Measurements from ENCODE around the gene CHPF.

The CHPF gene

GRCh38 chr2:219552382-219553167 lies 9.0 kb upstream of the CHPF start:
- in situ Hi-C loops (cut with MboI; ENCODE audit: low sequenced_read_pairs) = no loop called here

- in situ Hi-C loops (cut with MboI; ENCODE audit: low sequenced_read_pairs) = no loop called here
Observed at GRCh38 chr2:219551441-219552381, 8.1 kb upstream of the CHPF start.

GRCh38 chr2:219549619-219550018 lies 6.0 kb upstream of the CHPF start:
- in situ Hi-C loops (cut with MboI; ENCODE audit: low sequenced_read_pairs) = no loop called here

- in situ Hi-C loops (cut with MboI; ENCODE audit: low sequenced_read_pairs) = no loop called here
Observed at GRCh38 chr2:219548990-219549389, 5.4 kb upstream of the CHPF start.

- in situ Hi-C loops (cut with MboI; ENCODE audit: low sequenced_read_pairs) = no loop called here
Observed at GRCh38 chr2:219547621-219548020, 4.0 kb upstream of the CHPF start.

GRCh38 chr2:219545943-219546352 lies 2.3 kb upstream of the CHPF start:
- in situ Hi-C loops (cut with MboI; ENCODE audit: low sequenced_read_pairs) = no loop called here

GRCh38 chr2:219545295-219545942 lies 1.8 kb upstream of the CHPF start:
- in situ Hi-C loops (cut with MboI; ENCODE audit: low sequenced_read_pairs) = no loop called here

GRCh38 chr2:219544567-219544966 lies 958 bp upstream of the CHPF start:
- in situ Hi-C loops (cut with MboI; ENCODE audit: low sequenced_read_pairs) = no loop called here

- in situ Hi-C loops (cut with MboI; ENCODE audit: low sequenced_read_pairs) = no loop called here
Observed at GRCh38 chr2:219542931-219543595, 546 bp downstream of the CHPF start.

GRCh38 chr2:219541611-219542180 lies 1.9 kb downstream of the CHPF start:
- in situ Hi-C loops (cut with MboI; ENCODE audit: low sequenced_read_pairs) = no loop called here

GRCh38 chr2:219540784-219541504 lies 2.7 kb downstream of the CHPF start:
- in situ Hi-C loops (cut with MboI; ENCODE audit: low sequenced_read_pairs) = no loop called here

- in situ Hi-C loops (cut with MboI; ENCODE audit: low sequenced_read_pairs) = no loop called here
Observed at GRCh38 chr2:219539926-219540678, 3.5 kb downstream of the CHPF start.

- in situ Hi-C loops (cut with MboI; ENCODE audit: low sequenced_read_pairs) = no loop called here
Observed at GRCh38 chr2:219538956-219539788, 4.4 kb downstream of the CHPF start.

GRCh38 chr2:219538504-219538951 lies 5.1 kb downstream of the CHPF start:
- in situ Hi-C loops (cut with MboI; ENCODE audit: low sequenced_read_pairs) = no loop called here

- in situ Hi-C loops (cut with MboI; ENCODE audit: low sequenced_read_pairs) = no loop called here
Observed at GRCh38 chr2:219537657-219538488, 5.7 kb downstream of the CHPF start.

GRCh38 chr2:219536967-219537366 lies 6.6 kb downstream of the CHPF start:
- in situ Hi-C loops (cut with MboI; ENCODE audit: low sequenced_read_pairs) = no loop called here

- in situ Hi-C loops (cut with MboI; ENCODE audit: low sequenced_read_pairs) = no loop called here
Observed at GRCh38 chr2:219536425-219536824, 7.2 kb downstream of the CHPF start.
